Activated T-cell treated with anti-CD3 and anti-CD28 coated beads, Interleukin-2, amount 50 U/mL, for 24 hours (primary cell): Measurements from ENCODE around the gene CASR.
"Not testable (repeated sequence)": the region's sequence is repeated elsewhere in the genome, so short reads cannot be mapped to it uniquely, and the experiment has no call there.

ENCODE experiments used
- DNase-seq: peaks from one replicate; pipeline ENCODE4 v3.0.0-alpha.2; 2020
- H3K27ac Mint-ChIP-seq: 2 replicates; pipeline ENCODE4 v1.8.0; 2020; ENCODE audit warnings: mild to moderate bottlenecking, mixed read lengths
- H3K27me3 Mint-ChIP-seq: 2 replicates; pipeline ENCODE4 v1.8.0; 2020; ENCODE audit warnings: mixed read lengths
- H3K36me3 Mint-ChIP-seq: 2 replicates; pipeline ENCODE4 v1.8.0; 2020; ENCODE audit warnings: low read depth, mixed read lengths
- H3K4me1 Mint-ChIP-seq: 2 replicates; pipeline ENCODE4 v1.8.0; 2020; ENCODE audit warnings: low read depth, mixed read lengths
- H3K4me3 Mint-ChIP-seq: 2 replicates; pipeline ENCODE4 v1.8.0; 2020; ENCODE audit warnings: mild to moderate bottlenecking, moderate library complexity, mixed read lengths
- H3K9me3 Mint-ChIP-seq: 2 replicates; pipeline ENCODE4 v1.8.0; 2020; ENCODE audit warnings: mixed read lengths

The CASR gene

GRCh38 chr3:122190525-122190924, 7.1 kb downstream of the CASR start:
- Mint-ChIP-seq H3K27ac (no peak overlapping the region), H3K27me3 (peaks cover 47% of the 10 kb centered on the region), H3K4me1 (no peaks in the 10 kb centered on the region), H3K36me3 (no peaks in the 10 kb centered on the region), H3K9me3 (no peaks in the 10 kb centered on the region), H3K4me3 (no peak overlapping the region)
- no peak for DNase-seq

- no peak overlapping the region for H3K4me3 Mint-ChIP-seq
- H3K27ac Mint-ChIP-seq, result no peak overlapping the region
- no peak for DNase-seq
- peaks cover 3% of the 10 kb centered on the region for H3K4me1 Mint-ChIP-seq
- peaks cover 1% of the 10 kb centered on the region for H3K27me3 Mint-ChIP-seq
- no peaks in the 10 kb centered on the region for H3K9me3 Mint-ChIP-seq
- no peaks in the 10 kb centered on the region for H3K36me3 Mint-ChIP-seq
Observed at GRCh38 chr3:122198966-122199365, 15.5 kb downstream of the CASR start.

- H3K36me3 Mint-ChIP-seq, result no peaks in the 10 kb centered on the region
- no peaks in the 10 kb centered on the region for H3K9me3 Mint-ChIP-seq
- no peaks in the 10 kb centered on the region for H3K27me3 Mint-ChIP-seq
- DNase-seq, result no peak
- H3K27ac Mint-ChIP-seq, result no peak overlapping the region
- H3K4me3 Mint-ChIP-seq, result no peak overlapping the region
- H3K4me1 Mint-ChIP-seq, result peaks cover 3% of the 10 kb centered on the region
Observed at GRCh38 chr3:122199552-122199951, 16.1 kb downstream of the CASR start.

- Mint-ChIP-seq H3K9me3 (no peaks in the 10 kb centered on the region), H3K4me1 (peaks cover 3% of the 10 kb centered on the region), H3K27ac (no peak overlapping the region), H3K27me3 (no peaks in the 10 kb centered on the region), H3K36me3 (no peaks in the 10 kb centered on the region), H3K4me3 (no peak overlapping the region)
- DNase-seq, result no peak
Observed at GRCh38 chr3:122200661-122201060, 17.2 kb downstream of the CASR start.

GRCh38 chr3:122201476-122201875, 18.0 kb downstream of the CASR start:
- not testable (repeated sequence) for DNase-seq, H3K4me3 Mint-ChIP-seq, H3K4me1 Mint-ChIP-seq, H3K27me3 Mint-ChIP-seq, H3K9me3 Mint-ChIP-seq, H3K36me3 Mint-ChIP-seq, H3K27ac Mint-ChIP-seq

GRCh38 chr3:122208579-122208978, 25.1 kb downstream of the CASR start:
- Mint-ChIP-seq H3K9me3 (no peaks in the 10 kb centered on the region), H3K27me3 (peaks cover 14% of the 10 kb centered on the region), H3K4me1 (no peaks in the 10 kb centered on the region), H3K36me3 (no peaks in the 10 kb centered on the region), H3K27ac (no peak overlapping the region), H3K4me3 (no peak overlapping the region)
- DNase-seq, result no peak

- DNase-seq, result no peak
- no peaks in the 10 kb centered on the region for H3K4me1 Mint-ChIP-seq
- no peak overlapping the region for H3K27ac Mint-ChIP-seq
- H3K9me3 Mint-ChIP-seq, result no peaks in the 10 kb centered on the region
- H3K4me3 Mint-ChIP-seq, result no peak overlapping the region
- H3K27me3 Mint-ChIP-seq, result peaks cover 23% of the 10 kb centered on the region
- H3K36me3 Mint-ChIP-seq, result no peaks in the 10 kb centered on the region
Observed at GRCh38 chr3:122213650-122214049, 30.2 kb downstream of the CASR start.

GRCh38 chr3:122214711-122215110, 31.2 kb downstream of the CASR start:
- Mint-ChIP-seq H3K27ac (no peak overlapping the region), H3K4me1 (no peaks in the 10 kb centered on the region), H3K36me3 (no peaks in the 10 kb centered on the region), H3K27me3 (peaks cover 29% of the 10 kb centered on the region), H3K4me3 (no peak overlapping the region), H3K9me3 (no peaks in the 10 kb centered on the region)
- DNase-seq, result no peak

GRCh38 chr3:122215592-122216298, 32.3 kb downstream of the CASR start:
- Mint-ChIP-seq H3K27me3 (peaks cover 34% of the 10 kb centered on the region), H3K4me3 (no peak overlapping the region), H3K36me3 (no peaks in the 10 kb centered on the region), H3K27ac (no peak overlapping the region), H3K9me3 (no peaks in the 10 kb centered on the region), H3K4me1 (no peaks in the 10 kb centered on the region)
- no peak for DNase-seq

- no peaks in the 10 kb centered on the region for H3K4me1 Mint-ChIP-seq
- no peaks in the 10 kb centered on the region for H3K9me3 Mint-ChIP-seq
- no peaks in the 10 kb centered on the region for H3K36me3 Mint-ChIP-seq
- H3K27ac Mint-ChIP-seq, result no peak overlapping the region
- H3K27me3 Mint-ChIP-seq, result peaks cover 41% of the 10 kb centered on the region
- H3K4me3 Mint-ChIP-seq, result no peak overlapping the region
- no peak for DNase-seq
Observed at GRCh38 chr3:122217901-122218300, 34.4 kb downstream of the CASR start.

GRCh38 chr3:122219242-122219872, 35.9 kb downstream of the CASR start:
- H3K9me3 Mint-ChIP-seq, result no peaks in the 10 kb centered on the region
- DNase-seq, result no peak
- no peaks in the 10 kb centered on the region for H3K4me1 Mint-ChIP-seq
- no peaks in the 10 kb centered on the region for H3K36me3 Mint-ChIP-seq
- H3K4me3 Mint-ChIP-seq, result no peak overlapping the region
- peaks cover 45% of the 10 kb centered on the region for H3K27me3 Mint-ChIP-seq
- H3K27ac Mint-ChIP-seq, result no peak overlapping the region

GRCh38 chr3:122227036-122227781, 43.7 kb downstream of the CASR start:
- Mint-ChIP-seq H3K9me3 (no peaks in the 10 kb centered on the region), H3K27ac (no peak overlapping the region), H3K4me1 (peaks cover 4% of the 10 kb centered on the region), H3K4me3 (no peak overlapping the region), H3K36me3 (no peaks in the 10 kb centered on the region), H3K27me3 (peaks cover 16% of the 10 kb centered on the region)
- DNase-seq, result no peak

GRCh38 chr3:122230174-122230573, 46.7 kb downstream of the CASR start:
- Mint-ChIP-seq H3K4me1 (peaks cover 32% of the 10 kb centered on the region), H3K27me3 (peaks cover 9% of the 10 kb centered on the region), H3K36me3 (no peaks in the 10 kb centered on the region), H3K4me3 (no peak overlapping the region), H3K27ac (no peak overlapping the region), H3K9me3 (no peaks in the 10 kb centered on the region)
- DNase-seq, result no peak

GRCh38 chr3:122231465-122232157, 48.1 kb downstream of the CASR start:
- H3K27me3 Mint-ChIP-seq, result peaks cover 11% of the 10 kb centered on the region
- H3K4me1 Mint-ChIP-seq, result peaks cover 34% of the 10 kb centered on the region
- DNase-seq, result no peak
- H3K27ac Mint-ChIP-seq, result no peak overlapping the region
- H3K9me3 Mint-ChIP-seq, result no peaks in the 10 kb centered on the region
- H3K4me3 Mint-ChIP-seq, result no peak overlapping the region
- H3K36me3 Mint-ChIP-seq, result no peaks in the 10 kb centered on the region
